DMS114 treated with DMSO at 0.1 percent for 48 hours (cell line): ENCODE results near the gene WDR11.

Source experiments
- DNase-seq: peaks from one replicate; lab custom pipeline; 2025; ENCODE audit not compliant: unreplicated experiment; lab: John Stamatoyannopoulos, UW

WDR11 gene

GRCh38 chr10:120943542-120943941, 92.4 kb downstream of the WDR11 start:
- DNase-seq = peak; percentile 5

- no peak for DNase-seq
Measured at GRCh38 chr10:120944586-120945125, 93.5 kb downstream of the WDR11 start.

- DNase-seq = no peak
Measured at GRCh38 chr10:120945182-120945581, 94.0 kb downstream of the WDR11 start.

GRCh38 chr10:120945801-120946302, 94.7 kb downstream of the WDR11 start:
- no peak for DNase-seq

GRCh38 chr10:120946497-120946896, 95.3 kb downstream of the WDR11 start:
- DNase-seq = no peak

GRCh38 chr10:120948889-120949608, 97.9 kb downstream of the WDR11 start:
- DNase-seq = no peak

GRCh38 chr10:120949609-120950031, 98.5 kb downstream of the WDR11 start:
- no peak for DNase-seq

- DNase-seq = no peak
Measured at GRCh38 chr10:120950051-120950561, 98.9 kb downstream of the WDR11 start.

- DNase-seq = no peak
Measured at GRCh38 chr10:120951288-120951687, 100.1 kb downstream of the WDR11 start.

GRCh38 chr10:120953897-120954296, 102.7 kb downstream of the WDR11 start:
- DNase-seq = no peak
